ENCODE results near the gene BAMBI. TPM values are rescaled to one million over a fixed set of nuclear protein-coding genes. Genes with fewer than 3 reads are reported as not detected.

Gene BAMBI
- polyA plus RNA-seq, 1 donor from 2014 or later, result 0.54 TPM

DNA sequence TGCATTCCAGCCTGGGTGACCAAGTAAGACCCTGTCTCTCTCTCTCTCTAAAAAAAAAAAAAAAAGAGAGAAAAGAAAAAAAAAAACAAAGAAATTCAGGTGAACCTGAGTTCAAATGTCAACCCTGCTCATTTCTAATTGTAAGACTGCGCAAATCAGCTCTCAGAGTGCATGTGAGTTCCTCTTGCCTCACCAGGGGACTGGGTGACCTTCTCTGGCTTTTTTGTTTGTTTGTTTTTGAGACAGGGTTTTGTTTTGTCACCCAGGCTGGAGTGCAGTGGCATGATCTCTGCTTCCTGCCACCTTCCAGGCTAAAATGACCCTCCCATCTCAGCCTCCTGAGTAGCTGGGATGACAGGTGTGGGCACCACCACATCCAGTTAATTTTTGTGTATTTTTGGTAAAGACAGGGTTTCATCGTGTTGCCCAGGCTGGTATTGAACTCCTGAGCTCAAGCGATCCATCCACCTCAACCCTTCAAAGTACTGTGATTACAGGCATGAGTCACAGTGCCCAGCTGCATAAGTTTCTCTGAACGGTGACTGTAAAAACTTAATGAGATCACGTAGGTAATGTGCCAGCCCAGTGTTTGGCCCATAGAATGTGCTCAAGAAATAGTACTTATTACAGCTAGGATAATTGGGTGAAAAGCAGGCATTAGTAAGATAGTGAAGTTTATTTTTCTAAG lies 45.3 kb upstream of the BAMBI start:
- no peaks in the 10 kb centered on the region for H3F3A ChIP-seq (ENCODE audit: insufficient read depth, low read length, poor library complexity, severe bottlenecking)
- no peak overlapping the region for H3K27ac ChIP-seq (ENCODE audit: low read length)
- H3K4me3 ChIP-seq (ENCODE audit: low read length), result no peak overlapping the region
- H3K27me3 ChIP-seq (ENCODE audit: insufficient read depth, low read depth, low read length), result no peaks in the 10 kb centered on the region
- H3K9me3 ChIP-seq (ENCODE audit: low read length), result no peaks in the 10 kb centered on the region
- no peak overlapping the region for H3K4me2 ChIP-seq (ENCODE audit: low read length)
- H3K36me3 ChIP-seq (ENCODE audit: insufficient read depth, low read length), result no peaks in the 10 kb centered on the region
- no peaks in the 10 kb centered on the region for H3K79me2 ChIP-seq (replicated peaks; ENCODE audit: insufficient read depth, low read length)
- no peak overlapping the region for H2AFZ ChIP-seq (ENCODE audit: low read depth, low read length)
- no peaks in the 10 kb centered on the region for H4K20me1 ChIP-seq (ENCODE audit: insufficient read depth)
- H3K9me2 ChIP-seq (ENCODE audit: insufficient read depth, low read length), result no peaks in the 10 kb centered on the region
- H3K9ac ChIP-seq (ENCODE audit: low read length), result no peak overlapping the region
- no peak for TF ChIP-seq REST (IDR thresholded peaks at IDR 0.05; ENCODE audit: borderline replicate concordance)
- TF ChIP-seq POLR2AphosphoS5 (IDR thresholded peaks at IDR 0.05), result no peak
- TF ChIP-seq EZH2 (IDR thresholded peaks at IDR 0.05; ENCODE audit: borderline replicate concordance, insufficient read depth, low read length, poor library complexity, severe bottlenecking), result no peak
- TF ChIP-seq RAD21 (conservative IDR thresholded peaks at IDR 0.05), result no peak
- no peak for TF ChIP-seq EP300 (conservative IDR thresholded peaks at IDR 0.05; ENCODE audit: poor library complexity, severe bottlenecking)
- no peak for TF ChIP-seq SMC3 (conservative IDR thresholded peaks at IDR 0.05; ENCODE audit: poor library complexity)
- no peak for TF ChIP-seq TAF1 (IDR thresholded peaks at IDR 0.05; ENCODE audit: low read depth)
- no peak for TF ChIP-seq MXI1 (conservative IDR thresholded peaks at IDR 0.05; ENCODE audit: poor library complexity, severe bottlenecking)
- no peak for TF ChIP-seq CTCF (IDR thresholded peaks at IDR 0.05; ENCODE audit: poor library complexity, severe bottlenecking)

GRCh38 chr10:28632584-28632945 lies 44.8 kb upstream of the BAMBI start:
- Histone ChIP-seq H3K4me3 (ENCODE audit: low read length) (no peak overlapping the region), H2AFZ (ENCODE audit: low read depth, low read length) (no peak overlapping the region), H3K79me2 (replicated peaks; ENCODE audit: insufficient read depth, low read length) (no peaks in the 10 kb centered on the region), H3K9me3 (ENCODE audit: low read length) (no peaks in the 10 kb centered on the region), H3K36me3 (ENCODE audit: insufficient read depth, low read length) (no peaks in the 10 kb centered on the region), H3K27ac (ENCODE audit: low read length) (no peak overlapping the region), H3K9ac (ENCODE audit: low read length) (no peak overlapping the region), H3F3A (ENCODE audit: insufficient read depth, low read length, poor library complexity, severe bottlenecking) (no peaks in the 10 kb centered on the region), H3K4me2 (ENCODE audit: low read length) (no peak overlapping the region), H4K20me1 (ENCODE audit: insufficient read depth) (no peaks in the 10 kb centered on the region), H3K27me3 (ENCODE audit: insufficient read depth, low read depth, low read length) (no peaks in the 10 kb centered on the region), H3K9me2 (ENCODE audit: insufficient read depth, low read length) (no peaks in the 10 kb centered on the region)
- TF ChIP-seq CTCF (IDR thresholded peaks at IDR 0.05; ENCODE audit: poor library complexity, severe bottlenecking) (no peak), MXI1 (conservative IDR thresholded peaks at IDR 0.05; ENCODE audit: poor library complexity, severe bottlenecking) (no peak), EP300 (conservative IDR thresholded peaks at IDR 0.05; ENCODE audit: poor library complexity, severe bottlenecking) (no peak), SMC3 (conservative IDR thresholded peaks at IDR 0.05; ENCODE audit: poor library complexity) (no peak), TAF1 (IDR thresholded peaks at IDR 0.05; ENCODE audit: low read depth) (no peak), POLR2AphosphoS5 (IDR thresholded peaks at IDR 0.05) (no peak), REST (IDR thresholded peaks at IDR 0.05; ENCODE audit: borderline replicate concordance) (no peak), RAD21 (conservative IDR thresholded peaks at IDR 0.05) (no peak), EZH2 (IDR thresholded peaks at IDR 0.05; ENCODE audit: borderline replicate concordance, insufficient read depth, low read length, poor library complexity, severe bottlenecking) (no peak)
